ENCODE data around the gene TSPEAR. TPM values are rescaled to one million over a fixed set of nuclear protein-coding genes. Genes with fewer than 3 reads are reported as not detected.

Gene TSPEAR
- total RNA-seq, 4 donors from 2014 or later: not detected

DNA sequence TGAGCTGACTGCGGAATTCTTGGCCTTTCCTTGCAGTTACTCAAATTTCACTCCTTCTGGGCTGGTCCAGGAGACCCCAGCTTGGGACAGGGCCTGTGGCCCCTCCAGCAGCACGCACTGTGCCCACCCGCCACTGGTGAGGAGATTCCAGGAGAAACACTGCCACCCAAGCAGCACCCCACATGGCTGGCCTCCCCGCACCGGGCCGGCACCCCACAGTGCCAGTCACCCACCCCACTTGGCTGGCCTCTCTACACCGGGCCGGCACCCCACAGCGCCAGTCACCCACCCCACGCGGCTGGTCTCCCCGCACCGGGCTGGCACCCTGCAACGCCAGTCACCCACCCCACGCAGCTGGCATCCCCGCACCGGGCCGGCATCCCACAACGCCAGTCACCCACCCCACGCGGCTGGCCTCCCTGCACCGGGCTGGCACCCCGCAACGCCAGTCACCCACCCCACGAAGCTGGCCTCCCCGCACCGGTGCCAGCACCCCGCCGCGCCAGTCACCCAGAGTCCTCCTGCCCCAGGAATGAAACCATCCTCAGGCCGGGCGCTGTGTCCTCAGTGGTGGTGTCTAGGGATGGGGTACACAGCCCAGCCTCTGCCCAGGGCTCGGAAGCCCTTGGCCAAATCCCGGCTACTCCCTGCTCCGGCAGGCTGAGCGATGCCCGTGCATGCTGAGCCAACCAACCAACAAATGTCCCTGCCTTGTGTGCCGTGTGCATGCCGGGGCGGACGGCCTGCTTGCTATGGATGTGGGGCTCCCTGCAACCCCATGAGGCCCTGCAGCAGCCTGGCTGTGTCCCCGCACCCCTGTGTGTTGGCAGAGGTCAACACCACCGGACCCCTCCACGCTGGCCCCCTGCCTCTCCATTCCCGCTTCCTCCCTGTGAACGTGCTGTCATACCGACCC, 38.6 kb upstream of the TSPEAR start:
- TF ChIP-seq, protein P1, sequence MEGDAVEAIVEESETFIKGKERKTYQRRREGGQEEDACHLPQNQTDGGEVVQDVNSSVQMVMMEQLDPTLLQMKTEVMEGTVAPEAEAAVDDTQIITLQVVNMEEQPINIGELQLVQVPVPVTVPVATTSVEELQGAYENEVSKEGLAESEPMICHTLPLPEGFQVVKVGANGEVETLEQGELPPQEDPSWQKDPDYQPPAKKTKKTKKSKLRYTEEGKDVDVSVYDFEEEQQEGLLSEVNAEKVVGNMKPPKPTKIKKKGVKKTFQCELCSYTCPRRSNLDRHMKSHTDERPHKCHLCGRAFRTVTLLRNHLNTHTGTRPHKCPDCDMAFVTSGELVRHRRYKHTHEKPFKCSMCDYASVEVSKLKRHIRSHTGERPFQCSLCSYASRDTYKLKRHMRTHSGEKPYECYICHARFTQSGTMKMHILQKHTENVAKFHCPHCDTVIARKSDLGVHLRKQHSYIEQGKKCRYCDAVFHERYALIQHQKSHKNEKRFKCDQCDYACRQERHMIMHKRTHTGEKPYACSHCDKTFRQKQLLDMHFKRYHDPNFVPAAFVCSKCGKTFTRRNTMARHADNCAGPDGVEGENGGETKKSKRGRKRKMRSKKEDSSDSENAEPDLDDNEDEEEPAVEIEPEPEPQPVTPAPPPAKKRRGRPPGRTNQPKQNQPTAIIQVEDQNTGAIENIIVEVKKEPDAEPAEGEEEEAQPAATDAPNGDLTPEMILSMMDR (IDR thresholded peaks at IDR 0.05; ENCODE audit: low read depth): no peak

DNA sequence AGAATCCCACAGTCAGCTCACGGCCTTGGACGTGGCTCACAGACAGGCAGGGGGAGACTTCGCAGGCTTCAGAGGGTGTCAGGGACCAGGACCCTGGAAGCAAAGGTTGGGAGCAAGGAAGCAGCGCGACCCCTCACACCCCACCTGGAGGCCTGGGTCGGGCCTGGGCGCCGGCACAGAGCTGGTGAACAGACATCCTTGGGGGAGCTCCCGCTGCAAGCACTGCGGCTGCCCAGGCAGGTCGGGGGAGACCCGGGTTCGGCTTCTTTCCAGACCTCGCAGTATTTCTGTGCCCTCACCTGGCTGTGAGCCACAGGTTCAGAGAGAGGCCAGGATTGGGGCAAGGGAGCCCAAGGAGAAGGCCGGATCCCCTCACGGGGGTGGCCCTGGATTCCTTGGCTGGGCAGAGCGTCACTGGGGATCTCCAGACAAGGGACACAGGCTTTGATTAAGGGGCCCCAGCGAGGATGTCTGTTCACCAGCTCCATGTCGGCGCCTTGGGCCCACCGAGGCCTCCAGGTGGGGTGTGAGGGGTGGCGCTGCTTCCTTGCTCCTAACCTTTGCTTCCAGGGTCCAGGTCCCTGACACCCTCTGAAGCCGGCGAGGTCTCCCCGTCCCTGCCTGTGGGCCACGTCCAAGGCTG, 37.9 kb upstream of the TSPEAR start:
- TF ChIP-seq, protein P1 (IDR thresholded peaks at IDR 0.05; ENCODE audit: low read depth): no peak

DNA sequence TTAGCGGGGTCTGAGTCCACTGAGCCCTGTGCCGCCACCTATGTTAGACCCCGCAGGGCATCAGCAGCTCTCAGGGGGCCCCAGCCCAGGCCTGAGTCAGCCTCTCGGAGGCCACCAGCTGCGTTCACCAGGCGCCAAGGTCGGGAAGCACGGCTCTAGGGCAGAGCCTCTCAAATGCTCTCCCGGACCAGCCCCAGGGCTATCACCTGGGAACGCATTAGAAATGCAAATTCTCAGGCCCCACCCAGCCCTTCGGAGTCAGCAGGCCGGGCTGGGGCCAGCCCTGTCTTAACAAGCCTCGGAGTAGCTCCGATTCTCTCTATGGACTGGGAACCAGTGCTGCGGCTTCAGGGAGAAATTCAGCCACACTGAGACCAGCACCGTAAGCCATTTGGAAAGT, 37.2 kb upstream of the TSPEAR start:
- TF ChIP-seq, protein P1 (IDR thresholded peaks at IDR 0.05; ENCODE audit: low read depth): no peak

DNA sequence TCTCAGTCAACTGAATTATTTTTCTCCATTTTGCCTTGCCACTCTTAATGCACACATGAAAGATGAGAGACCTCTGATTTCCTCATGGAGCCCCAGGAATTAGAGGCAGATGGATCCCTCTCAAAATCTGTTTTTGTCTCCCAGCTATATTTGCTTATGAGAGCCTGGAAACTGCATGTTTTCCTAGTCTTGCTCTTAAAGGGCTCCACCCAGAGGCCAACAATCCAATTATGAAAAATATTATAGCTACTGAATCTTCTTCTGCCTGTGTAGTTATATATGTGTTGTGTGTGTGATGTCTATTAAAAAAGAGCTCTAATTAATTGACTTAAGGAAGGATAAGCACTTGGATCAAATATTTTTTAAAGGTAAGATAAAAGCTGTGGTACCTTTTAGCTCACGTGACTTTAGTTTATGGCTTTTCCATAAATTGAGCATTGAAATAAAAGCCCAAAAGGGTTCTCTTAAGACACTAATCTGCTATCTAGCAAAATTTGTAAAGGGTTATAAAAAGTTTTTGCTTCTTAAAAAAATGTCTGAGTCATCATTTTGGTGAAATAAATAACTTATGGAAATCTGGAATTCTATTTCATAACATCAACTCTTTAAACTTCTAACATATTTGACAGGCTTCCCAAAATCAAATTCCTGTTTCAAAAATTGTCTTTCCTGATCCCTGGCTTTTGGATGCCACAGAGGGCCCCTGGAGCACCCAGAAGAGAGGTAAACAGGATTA, 31.2 kb upstream of the TSPEAR start:
- TF ChIP-seq, protein P1 (IDR thresholded peaks at IDR 0.05; ENCODE audit: low read depth): no peak

DNA sequence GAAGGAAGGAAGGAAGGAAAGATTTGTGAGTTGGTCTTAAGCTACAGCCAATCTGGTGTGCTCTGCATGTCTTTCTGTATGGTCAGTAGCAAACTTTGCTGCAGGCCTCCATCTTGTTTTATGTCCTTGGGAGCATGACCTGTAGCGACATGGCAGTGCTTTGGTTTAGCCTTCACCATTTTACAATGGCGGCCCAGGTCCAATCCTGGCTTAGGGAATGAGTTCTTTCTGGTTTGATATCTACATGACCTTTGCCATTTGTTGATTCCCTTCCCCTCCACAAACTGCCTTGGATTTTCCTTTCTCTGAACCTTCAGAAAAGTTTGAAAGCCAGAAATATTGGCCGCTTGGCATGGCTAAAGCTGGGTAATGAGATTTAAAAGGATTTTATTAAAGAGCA, 30.5 kb upstream of the TSPEAR start:
- TF ChIP-seq, protein P1 (IDR thresholded peaks at IDR 0.05; ENCODE audit: low read depth): no peak

DNA sequence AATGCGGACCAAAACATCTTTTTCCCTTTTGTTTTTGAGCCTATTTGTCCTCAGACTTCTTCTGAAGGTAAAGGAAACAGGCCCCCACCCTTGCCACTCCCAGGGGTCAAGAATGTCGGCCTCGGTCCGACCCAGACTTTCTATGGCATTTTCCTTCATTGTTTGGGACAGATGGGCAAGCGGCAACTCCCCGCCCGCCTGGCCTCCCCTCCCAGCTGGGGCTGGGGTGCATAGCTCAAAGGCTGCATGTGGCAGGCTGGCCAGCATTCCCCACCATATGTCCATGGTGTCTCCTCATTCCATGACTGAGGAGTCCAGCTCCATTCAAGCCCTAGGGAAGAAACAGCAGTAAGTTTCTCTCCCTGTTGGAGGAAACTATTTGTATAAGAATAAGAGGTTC, 29.4 kb upstream of the TSPEAR start:
- TF ChIP-seq, protein P1 (IDR thresholded peaks at IDR 0.05; ENCODE audit: low read depth): no peak

DNA sequence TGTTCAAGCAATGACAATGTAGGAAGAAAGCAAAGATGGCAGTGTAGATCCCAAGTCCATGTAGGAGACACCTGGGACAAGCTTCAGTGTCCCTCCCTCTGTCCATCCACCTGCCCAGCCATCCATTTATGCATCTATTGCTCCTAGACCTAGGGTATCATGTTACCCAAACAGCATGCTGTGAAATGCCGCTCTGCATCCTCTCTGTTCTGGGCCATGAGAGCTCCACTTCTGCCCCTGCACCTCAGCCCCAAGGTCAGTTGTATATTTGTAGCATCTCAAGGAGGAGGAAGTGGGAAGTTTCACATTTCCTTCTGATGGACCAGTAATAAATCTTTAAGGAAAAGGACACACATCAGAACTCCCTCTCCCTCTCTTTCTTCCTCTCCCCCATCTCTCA, 27.9 kb upstream of the TSPEAR start:
- TF ChIP-seq, protein P1 (IDR thresholded peaks at IDR 0.05; ENCODE audit: low read depth): no peak

Data from subcutaneous adipose tissue (tissue), 4 donors.